Measurements from ENCODE around the gene GFER. TPM values are rescaled to one million over a fixed set of nuclear protein-coding genes. Genes with fewer than 3 reads are reported as not detected.

The GFER gene
- total and polyA plus RNA-seq, 9 of the 15 experiments (the other 6 are each of a cell fraction or from before 2014, with no cell fraction given) = 4.3 to 53.7 (median 19.8) TPM

DNA sequence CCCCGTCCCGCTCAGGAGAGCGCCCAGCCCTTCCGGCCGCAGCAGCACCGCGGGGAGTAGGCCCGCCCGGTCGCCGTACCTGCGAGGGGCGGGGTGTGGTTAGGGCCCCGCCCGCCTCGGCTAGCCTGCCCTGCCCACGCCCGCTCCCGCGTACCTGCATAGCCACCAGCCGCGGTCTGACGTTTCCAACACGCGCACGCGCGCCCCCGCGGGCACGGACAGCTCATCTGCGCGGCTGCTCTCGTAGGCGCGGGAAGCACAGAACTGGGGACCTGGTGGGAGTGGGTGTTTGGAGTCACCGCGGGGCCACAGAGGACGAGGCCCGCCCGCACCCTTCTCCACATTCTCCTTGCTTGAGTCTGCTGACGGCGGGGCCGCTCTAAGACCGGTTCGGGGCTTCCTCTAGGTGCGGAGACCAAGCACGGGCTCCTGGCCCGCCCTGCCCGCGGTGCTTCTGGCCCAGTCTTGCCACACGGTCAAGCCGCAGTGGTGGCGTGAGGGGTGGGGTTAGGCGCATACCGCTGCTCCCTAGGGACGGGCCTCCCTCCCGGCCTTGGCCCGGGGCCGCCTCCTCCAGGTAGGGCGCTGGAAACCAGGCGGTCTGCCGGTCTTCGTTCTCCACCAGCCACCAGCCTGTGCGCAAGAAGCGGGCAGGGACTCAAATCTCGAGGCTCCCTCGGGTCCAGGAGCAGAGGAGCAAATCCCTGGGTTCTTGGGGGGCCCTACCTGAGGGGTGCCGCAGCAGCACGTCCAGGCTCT, 4.5 kb upstream of the GFER start:
- Histone ChIP-seq H3K4me1 (replicated peaks in 1 of 2; ENCODE audit: control insufficient read depth in 2 of 2, insufficient read depth in 2 of 2, low read length in 2 of 2) (peaks cover 0 to 84% of the 10 kb centered on the region in 2 experiments; a peak in 2 of 5 replicates), H3K4me3 (no peak overlapping the region), H3K36me3 (ENCODE audit: control insufficient read depth, insufficient read depth, low read length) (peaks cover 50% of the 10 kb centered on the region; the same call in 2 of the 3 replicates), H3K27me3 (ENCODE audit: control insufficient read depth in 2 of 2, insufficient read depth in 2 of 2, low read length in 2 of 2) (no peaks in the 10 kb centered on the region), H4K20me1 (replicated peaks; ENCODE audit: control insufficient read depth, insufficient read depth, low read length) (no peaks in the 10 kb centered on the region), H3K9me1 (ENCODE audit: control insufficient read depth, insufficient read depth, low read length) (no peaks in the 10 kb centered on the region), H3K9me3 (replicated peaks; ENCODE audit: control insufficient read depth, insufficient read depth, low read depth, low read length) (no peaks in the 10 kb centered on the region), H2AFZ (ENCODE audit: low read depth, low read length) (no peak overlapping the region), H3K27ac (ENCODE audit: extremely low read depth, low read depth, low read length) (no peak overlapping the region), H3K9ac (ENCODE audit: insufficient read depth in 1 of 2, low read depth in 2 of 2, low read length in 2 of 2) (no peak overlapping the region), H3K79me2 (ENCODE audit: control insufficient read depth, insufficient read depth, low read length) (peaks cover 1% of the 10 kb centered on the region; the same call in 1 of the 3 replicates), H3K4me2 (ENCODE audit: insufficient read depth, low read length) (no peak overlapping the region)
- FAIRE-seq = no peak
- in situ Hi-C loops (cut with MboI) = no loop called here
- no peak for ATAC-seq
- ChIA-PET CTCF (ENCODE audit: low intra/inter-chr PET ratio) (no interaction called here), POLR2A (interaction anchor here (0.6 to 10.2 kb wide), 3 partner anchors 7 to 36 kb away, joined by 3 to 103 read pairs (median 4); partner anchors contain the start of genes RNF151, RPS2 and TBL3)
- 96% methylated on average over 41 of the region's 70 CpGs for WGBS (ENCODE audit: insufficient coverage, low coverage, missing lambda C conversion rate)
- DNase-seq (ENCODE audit: extremely low read depth in 1 of 4, low spot score in 3 of 4) = peak in 2 of 4 experiments; percentile 17 to 44
- no TSS peak for BruUV-seq (replicated peaks)
- intact Hi-C loops (cut with micrococcal nuclease) = no loop called here
- TF ChIP-seq TEAD4 (IDR thresholded peaks at IDR 0.05; ENCODE audit: low read length) = no peak
- no peak for TF ChIP-seq TEAD4 (CRISPR knock-in tag; IDR thresholded peaks at IDR 0.05; ENCODE audit: borderline replicate concordance)
- no peak for TF ChIP-seq GTF2E2 (tag; IDR thresholded peaks at IDR 0.05)
- peak; percentile 21 for TF ChIP-seq RBM22 (IDR thresholded peaks at IDR 0.05; ENCODE audit: low read depth, low read length, poor library complexity, severe bottlenecking)
- TF ChIP-seq POLR2G (IDR thresholded peaks at IDR 0.05; ENCODE audit: low read depth, low read length) = peak; percentile 2; the same call in 1 of the 2 replicates
- no peak for TF ChIP-seq HDAC2 (IDR thresholded peaks at IDR 0.05)
- TF ChIP-seq, protein P1, sequence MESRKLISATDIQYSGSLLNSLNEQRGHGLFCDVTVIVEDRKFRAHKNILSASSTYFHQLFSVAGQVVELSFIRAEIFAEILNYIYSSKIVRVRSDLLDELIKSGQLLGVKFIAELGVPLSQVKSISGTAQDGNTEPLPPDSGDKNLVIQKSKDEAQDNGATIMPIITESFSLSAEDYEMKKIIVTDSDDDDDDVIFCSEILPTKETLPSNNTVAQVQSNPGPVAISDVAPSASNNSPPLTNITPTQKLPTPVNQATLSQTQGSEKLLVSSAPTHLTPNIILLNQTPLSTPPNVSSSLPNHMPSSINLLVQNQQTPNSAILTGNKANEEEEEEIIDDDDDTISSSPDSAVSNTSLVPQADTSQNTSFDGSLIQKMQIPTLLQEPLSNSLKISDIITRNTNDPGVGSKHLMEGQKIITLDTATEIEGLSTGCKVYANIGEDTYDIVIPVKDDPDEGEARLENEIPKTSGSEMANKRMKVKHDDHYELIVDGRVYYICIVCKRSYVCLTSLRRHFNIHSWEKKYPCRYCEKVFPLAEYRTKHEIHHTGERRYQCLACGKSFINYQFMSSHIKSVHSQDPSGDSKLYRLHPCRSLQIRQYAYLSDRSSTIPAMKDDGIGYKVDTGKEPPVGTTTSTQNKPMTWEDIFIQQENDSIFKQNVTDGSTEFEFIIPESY (CRISPR knock-in tag; IDR thresholded peaks at IDR 0.05) = peak; percentile 86
- no peak for TF ChIP-seq XRCC3 (IDR thresholded peaks at IDR 0.05)
- peak; percentile 21 for TF ChIP-seq HMGN3 (IDR thresholded peaks at IDR 0.05; ENCODE audit: borderline replicate concordance, extremely low read depth, insufficient read length, low read depth, low read length)
- TF ChIP-seq, protein P2, sequence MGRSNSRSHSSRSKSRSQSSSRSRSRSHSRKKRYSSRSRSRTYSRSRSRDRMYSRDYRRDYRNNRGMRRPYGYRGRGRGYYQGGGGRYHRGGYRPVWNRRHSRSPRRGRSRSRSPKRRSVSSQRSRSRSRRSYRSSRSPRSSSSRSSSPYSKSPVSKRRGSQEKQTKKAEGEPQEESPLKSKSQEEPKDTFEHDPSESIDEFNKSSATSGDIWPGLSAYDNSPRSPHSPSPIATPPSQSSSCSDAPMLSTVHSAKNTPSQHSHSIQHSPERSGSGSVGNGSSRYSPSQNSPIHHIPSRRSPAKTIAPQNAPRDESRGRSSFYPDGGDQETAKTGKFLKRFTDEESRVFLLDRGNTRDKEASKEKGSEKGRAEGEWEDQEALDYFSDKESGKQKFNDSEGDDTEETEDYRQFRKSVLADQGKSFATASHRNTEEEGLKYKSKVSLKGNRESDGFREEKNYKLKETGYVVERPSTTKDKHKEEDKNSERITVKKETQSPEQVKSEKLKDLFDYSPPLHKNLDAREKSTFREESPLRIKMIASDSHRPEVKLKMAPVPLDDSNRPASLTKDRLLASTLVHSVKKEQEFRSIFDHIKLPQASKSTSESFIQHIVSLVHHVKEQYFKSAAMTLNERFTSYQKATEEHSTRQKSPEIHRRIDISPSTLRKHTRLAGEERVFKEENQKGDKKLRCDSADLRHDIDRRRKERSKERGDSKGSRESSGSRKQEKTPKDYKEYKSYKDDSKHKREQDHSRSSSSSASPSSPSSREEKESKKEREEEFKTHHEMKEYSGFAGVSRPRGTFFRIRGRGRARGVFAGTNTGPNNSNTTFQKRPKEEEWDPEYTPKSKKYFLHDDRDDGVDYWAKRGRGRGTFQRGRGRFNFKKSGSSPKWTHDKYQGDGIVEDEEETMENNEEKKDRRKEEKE (IDR thresholded peaks at IDR 0.05; ENCODE audit: borderline replicate concordance in 1 of 2, control insufficient read depth in 1 of 2, low read depth in 2 of 2, low read length in 1 of 2) = no peak
- no peak for TF ChIP-seq FUS (optimal IDR thresholded peaks at IDR 0.05; ENCODE audit: low read depth, low read length)
- TF ChIP-seq FIP1L1 (IDR thresholded peaks at IDR 0.05; ENCODE audit: low read depth, low read length, poor library complexity, severe bottlenecking) = peak; percentile 26
- TF ChIP-seq ETV5 (CRISPR knock-in tag; IDR thresholded peaks at IDR 0.05; ENCODE audit: low read depth) = no peak
- TF ChIP-seq, protein P3, sequence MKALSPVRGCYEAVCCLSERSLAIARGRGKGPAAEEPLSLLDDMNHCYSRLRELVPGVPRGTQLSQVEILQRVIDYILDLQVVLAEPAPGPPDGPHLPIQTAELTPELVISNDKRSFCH (CRISPR knock-in tag; IDR thresholded peaks at IDR 0.05) = no peak
- TF ChIP-seq, protein P3 (tag; IDR thresholded peaks at IDR 0.05) = no peak
- TF ChIP-seq NFRKB (IDR thresholded peaks at IDR 0.05; ENCODE audit: low read depth) = no peak
